Hepatocyte (in vitro differentiated cells): Measurements from ENCODE around the gene CMTR1.

ENCODE experiments used
- CTCF ChIP-seq: fragments of 200-600 bp; sonication (generic); IDR thresholded peaks from 2 replicates; pipeline ENCODE4 v1.5.1; 2016; ENCODE audit warnings: antibody characterized with exemption, mild to moderate bottlenecking; ENCODE audit not compliant: poor library complexity
- EZH2 ChIP-seq: fragments of 200-600 bp; sonication (generic); IDR thresholded peaks from 2 replicates; pipeline ENCODE4 v1.6.1; 2016; ENCODE audit warnings: antibody characterized with exemption, mild to moderate bottlenecking, borderline replicate concordance
- EZH2phosphoT487 ChIP-seq: fragments of 200-600 bp; sonication (generic); IDR thresholded peaks from one replicate; pipeline ENCODE4 v1.6.1; 2018; ENCODE audit warnings: antibody characterized with exemption, mild to moderate bottlenecking, low read depth, moderate library complexity; ENCODE audit not compliant: unreplicated experiment, severe bottlenecking

DNA sequence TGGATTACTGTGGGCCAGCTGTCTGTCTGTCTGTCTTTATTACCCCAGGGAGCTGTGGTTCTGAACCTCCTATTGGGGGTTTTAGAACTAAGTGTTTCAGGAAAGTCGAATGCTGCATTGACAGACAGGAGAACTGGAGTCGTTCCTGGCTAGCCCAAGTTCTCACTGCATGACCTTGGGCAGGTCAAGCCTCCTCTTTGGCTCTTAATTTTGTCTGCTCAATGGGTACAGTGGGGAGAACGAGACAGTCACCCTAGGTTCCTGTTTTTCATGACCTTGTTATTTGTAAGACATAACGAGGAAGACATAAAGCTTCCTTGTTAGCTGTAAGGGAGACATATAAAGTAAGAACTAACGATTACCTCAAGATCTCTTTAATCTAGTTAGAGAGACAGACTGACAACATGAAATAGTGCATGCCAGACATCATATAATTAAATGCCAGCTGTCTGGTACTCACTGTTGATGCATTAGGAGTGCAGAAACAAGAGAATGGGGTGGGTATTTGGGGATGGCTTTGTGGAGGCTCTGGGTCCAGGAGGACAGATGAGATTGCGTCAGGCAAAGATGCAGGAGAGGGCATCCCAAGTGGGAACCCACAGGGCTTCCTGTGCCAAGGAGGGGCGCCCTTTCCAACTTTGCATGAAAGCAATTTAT, 70.4 kb downstream of the CMTR1 start:
- TF ChIP-seq CTCF (no peak), EZH2 (no peak), EZH2phosphoT487 (no peak)
